Neutrophil (primary cell): ENCODE results near the gene ERN1.

Experiments
- H3K27ac ChIP-seq: fragments of 200-600 bp; sonication (generic); 2 replicates; pipeline ENCODE4 v1.5.1; 2016; ENCODE audit warnings: mild to moderate bottlenecking, moderate library complexity
- H3K27me3 ChIP-seq: fragments of 200-600 bp; sonication (generic); 2 replicates; pipeline ENCODE4 v1.6.0; 2016; ENCODE audit warnings: mild to moderate bottlenecking
- H3K36me3 ChIP-seq: fragments of 200-600 bp; sonication (generic); 2 replicates; pipeline ENCODE4 v1.5.1; 2017
- H3K4me1 ChIP-seq, 2 experiments: fragments of 200-600 bp in 1 of 2; sonication (generic) in 1 of 2; 1 replicate in 1 of 2; 2 replicates in 1 of 2; pipeline versions ENCODE4 v1.5.1 to v1.6.1; 2013 to 2016; ENCODE audit warnings: low read depth in 1 of 2, low read length in 1 of 2, mild to moderate bottlenecking in 1 of 2, moderate library complexity in 1 of 2; ENCODE audit not compliant: control insufficient read depth in 1 of 2, insufficient read depth in 1 of 2
- H3K4me3 ChIP-seq, 2 experiments: fragments of 200-600 bp in 1 of 2; sonication (generic) in 1 of 2; 1 replicate in 1 of 2; 2 replicates in 1 of 2; pipeline ENCODE4 v1.5.1; 2013 to 2016; ENCODE audit warnings: low read depth in 1 of 2, low read length in 1 of 2, mild to moderate bottlenecking in 1 of 2, moderate library complexity in 1 of 2
- H3K9me3 ChIP-seq: fragments of 200-600 bp; sonication (generic); 2 replicates; pipeline ENCODE4 v1.5.1; 2016
- TF ChIP-seq, protein P1 (sequence below): fragments of 200-600 bp; sonication (generic); IDR thresholded peaks from 2 replicates; pipeline ENCODE4 v1.5.1; 2016; ENCODE audit warnings: antibody characterized with exemption

The ERN1 gene

DNA sequence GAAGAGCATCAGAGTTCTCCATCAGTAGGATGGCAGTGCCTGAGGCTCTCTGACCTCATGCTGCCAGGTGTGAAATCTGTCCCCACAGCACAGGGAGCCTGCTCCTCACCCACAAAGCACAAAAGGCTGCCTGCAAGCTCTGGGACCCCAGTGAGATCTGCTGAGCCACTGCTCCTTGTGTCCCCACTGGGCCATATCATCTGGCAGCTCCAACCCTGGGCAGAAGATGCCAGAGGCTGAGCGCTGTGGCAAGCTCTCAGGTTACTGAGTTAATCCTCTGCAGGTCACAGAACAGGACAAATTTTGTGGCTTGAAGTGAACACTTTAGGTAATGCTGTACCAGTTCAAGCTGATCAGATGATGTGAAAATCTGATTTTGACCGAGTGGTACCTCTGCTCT, 26.7 kb upstream of the ERN1 start:
- Histone ChIP-seq H3K36me3 (peaks cover 74% of the 10 kb centered on the region), H3K4me3 (no peak overlapping the region), H3K4me1 (no peaks in the 10 kb centered on the region), H3K27me3 (no peaks in the 10 kb centered on the region), H3K9me3 (no peaks in the 10 kb centered on the region), H3K27ac (no peak overlapping the region)
- TF ChIP-seq, protein P1, sequence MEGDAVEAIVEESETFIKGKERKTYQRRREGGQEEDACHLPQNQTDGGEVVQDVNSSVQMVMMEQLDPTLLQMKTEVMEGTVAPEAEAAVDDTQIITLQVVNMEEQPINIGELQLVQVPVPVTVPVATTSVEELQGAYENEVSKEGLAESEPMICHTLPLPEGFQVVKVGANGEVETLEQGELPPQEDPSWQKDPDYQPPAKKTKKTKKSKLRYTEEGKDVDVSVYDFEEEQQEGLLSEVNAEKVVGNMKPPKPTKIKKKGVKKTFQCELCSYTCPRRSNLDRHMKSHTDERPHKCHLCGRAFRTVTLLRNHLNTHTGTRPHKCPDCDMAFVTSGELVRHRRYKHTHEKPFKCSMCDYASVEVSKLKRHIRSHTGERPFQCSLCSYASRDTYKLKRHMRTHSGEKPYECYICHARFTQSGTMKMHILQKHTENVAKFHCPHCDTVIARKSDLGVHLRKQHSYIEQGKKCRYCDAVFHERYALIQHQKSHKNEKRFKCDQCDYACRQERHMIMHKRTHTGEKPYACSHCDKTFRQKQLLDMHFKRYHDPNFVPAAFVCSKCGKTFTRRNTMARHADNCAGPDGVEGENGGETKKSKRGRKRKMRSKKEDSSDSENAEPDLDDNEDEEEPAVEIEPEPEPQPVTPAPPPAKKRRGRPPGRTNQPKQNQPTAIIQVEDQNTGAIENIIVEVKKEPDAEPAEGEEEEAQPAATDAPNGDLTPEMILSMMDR, result no peak

DNA sequence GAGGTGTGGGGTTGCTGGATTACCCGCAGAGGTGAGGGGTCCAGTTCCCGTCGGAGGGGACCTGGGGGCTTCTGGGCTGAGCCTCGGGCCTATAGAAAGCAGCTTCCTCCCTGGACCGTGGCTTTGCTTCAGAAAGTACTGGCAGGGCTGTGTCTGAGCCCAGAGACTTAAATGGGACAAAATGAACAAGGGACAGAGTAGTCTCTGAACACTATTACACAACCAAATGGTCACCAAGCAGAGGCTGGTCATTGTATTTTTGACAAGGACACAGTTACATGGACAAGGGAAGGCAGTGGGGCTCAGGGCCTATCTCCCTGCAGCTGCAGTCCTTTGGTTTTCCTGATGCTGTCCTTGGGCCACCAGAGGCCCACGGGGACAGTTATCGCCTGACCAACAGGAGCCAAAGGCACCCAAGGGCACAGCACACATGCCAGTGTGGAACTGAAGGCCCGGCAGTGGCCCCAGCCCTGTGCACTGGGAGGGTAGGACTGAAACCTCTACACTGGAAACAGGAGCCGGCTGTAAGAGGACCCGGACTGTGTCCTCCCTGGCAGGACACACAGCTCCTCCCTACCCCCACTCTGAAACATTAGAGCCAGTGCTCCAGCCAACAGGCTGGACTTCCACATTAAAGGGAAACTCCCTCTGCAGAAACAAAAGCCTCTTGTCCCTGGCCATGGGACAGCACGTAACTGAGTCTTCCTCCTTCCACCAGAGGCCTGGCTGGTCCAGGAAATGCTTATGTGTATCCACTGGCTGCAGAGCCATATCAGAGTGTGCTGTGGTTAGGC, 26.0 kb upstream of the ERN1 start:
- Histone ChIP-seq H3K36me3 (peaks cover 73% of the 10 kb centered on the region), H3K4me1 (no peaks in the 10 kb centered on the region), H3K4me3 (no peak overlapping the region), H3K27me3 (no peaks in the 10 kb centered on the region), H3K27ac (no peak overlapping the region), H3K9me3 (no peaks in the 10 kb centered on the region)
- TF ChIP-seq, protein P1, result no peak

DNA sequence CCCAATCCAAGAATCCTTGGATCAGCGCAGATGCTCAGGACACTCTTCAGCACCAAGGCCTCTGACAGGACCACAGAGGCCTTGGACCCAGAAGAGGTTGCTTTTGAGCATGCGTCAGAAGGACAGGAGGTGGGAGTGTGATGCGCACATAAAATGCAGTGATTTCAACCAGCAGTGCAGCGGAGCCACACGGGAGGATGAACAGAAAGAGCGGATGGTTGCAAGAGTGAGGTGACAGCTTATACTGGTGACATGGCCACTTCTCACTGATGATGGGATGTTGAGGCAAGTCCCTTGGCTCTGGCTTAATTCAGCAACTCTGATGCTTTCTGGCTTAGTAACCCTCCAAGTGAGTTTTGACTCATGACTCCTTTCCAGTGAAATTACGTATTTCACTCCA, 25.2 kb upstream of the ERN1 start:
- Histone ChIP-seq H3K27me3 (no peaks in the 10 kb centered on the region), H3K4me1 (peaks cover 4 to 7% of the 10 kb centered on the region in 2 experiments), H3K9me3 (no peaks in the 10 kb centered on the region), H3K36me3 (peaks cover 66% of the 10 kb centered on the region), H3K27ac (no peak overlapping the region), H3K4me3 (no peak overlapping the region)
- TF ChIP-seq, protein P1, result no peak

DNA sequence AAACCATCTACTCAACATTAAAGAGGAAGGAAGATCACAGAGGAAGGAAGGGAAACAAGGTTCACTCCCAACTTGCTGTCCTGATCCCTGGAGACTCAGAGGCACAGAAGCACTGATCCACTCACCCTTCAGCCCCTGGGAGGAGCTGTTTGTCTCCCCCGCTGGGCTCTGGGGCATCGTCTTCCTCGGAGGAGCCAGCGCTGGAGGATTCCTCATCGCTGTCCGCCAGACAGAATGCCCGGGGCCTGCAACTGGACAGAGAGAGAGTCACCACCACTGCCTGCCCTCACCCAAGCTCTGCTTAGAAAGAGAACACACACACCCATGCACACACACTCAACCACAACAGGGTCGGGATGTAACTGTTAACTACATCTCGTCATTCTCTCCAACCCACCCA, 24.8 kb upstream of the ERN1 start:
- Histone ChIP-seq H3K4me3 (no peak overlapping the region), H3K9me3 (no peaks in the 10 kb centered on the region), H3K4me1 (peaks cover 5 to 9% of the 10 kb centered on the region in 2 experiments), H3K27me3 (no peaks in the 10 kb centered on the region), H3K27ac (no peak overlapping the region), H3K36me3 (peaks cover 64% of the 10 kb centered on the region)
- TF ChIP-seq, protein P1, result no peak

DNA sequence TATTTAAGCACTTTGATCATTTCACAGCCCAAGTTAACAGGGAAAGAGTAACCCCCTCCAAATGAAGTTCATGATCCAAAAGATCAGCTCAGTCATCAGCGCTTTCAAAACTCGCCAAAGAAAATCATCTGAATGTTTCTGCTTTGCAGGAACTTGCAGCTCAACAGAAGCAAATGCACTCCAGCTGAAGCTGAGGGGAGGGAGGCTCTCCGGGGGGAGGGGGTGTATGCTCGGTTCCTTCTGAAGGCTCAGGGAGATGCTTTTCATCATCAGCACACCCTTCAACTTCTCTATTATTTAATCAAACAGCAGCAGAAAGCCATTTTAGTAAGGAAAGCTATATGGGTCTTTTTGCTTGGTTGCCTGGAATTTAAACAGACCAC, 24.4 kb upstream of the ERN1 start:
- TF ChIP-seq, protein P1, result no peak
- Histone ChIP-seq H3K36me3 (peaks cover 61% of the 10 kb centered on the region), H3K27ac (no peak overlapping the region), H3K4me1 (peaks cover 5 to 9% of the 10 kb centered on the region in 2 experiments), H3K4me3 (no peak overlapping the region), H3K27me3 (no peaks in the 10 kb centered on the region), H3K9me3 (no peaks in the 10 kb centered on the region)
